Dedifferentiated amniotic fluid mesenchymal stem cell (primary cell): ENCODE measurements around the gene DMWD.
"Not testable (repeated sequence)": the region's sequence is repeated elsewhere in the genome, so short reads cannot be mapped to it uniquely, and the experiment has no call there.

Experiments
- DNase-seq: peaks from one replicate; pipeline ENCODE4 v3.0.0-alpha.2; 2016; ENCODE audit errors: extremely low spot score

Gene DMWD

GRCh38 chr19:45816236-45817009, 23.8 kb upstream of the DMWD start:
- DNase-seq: no peak

GRCh38 chr19:45815481-45816216, 23.0 kb upstream of the DMWD start:
- no peak for DNase-seq

GRCh38 chr19:45814851-45815480, 22.3 kb upstream of the DMWD start, which contains the start of gene RSPH6A:
RSPH6A (minus strand) TSS chr19:45815308; CDS start chr19:45815176, 132 bp downstream.
- no peak for DNase-seq

GRCh38 chr19:45814166-45814780, 21.6 kb upstream of the DMWD start:
- no peak for DNase-seq

GRCh38 chr19:45812297-45812696, 19.7 kb upstream of the DMWD start:
- no peak for DNase-seq

DNA sequence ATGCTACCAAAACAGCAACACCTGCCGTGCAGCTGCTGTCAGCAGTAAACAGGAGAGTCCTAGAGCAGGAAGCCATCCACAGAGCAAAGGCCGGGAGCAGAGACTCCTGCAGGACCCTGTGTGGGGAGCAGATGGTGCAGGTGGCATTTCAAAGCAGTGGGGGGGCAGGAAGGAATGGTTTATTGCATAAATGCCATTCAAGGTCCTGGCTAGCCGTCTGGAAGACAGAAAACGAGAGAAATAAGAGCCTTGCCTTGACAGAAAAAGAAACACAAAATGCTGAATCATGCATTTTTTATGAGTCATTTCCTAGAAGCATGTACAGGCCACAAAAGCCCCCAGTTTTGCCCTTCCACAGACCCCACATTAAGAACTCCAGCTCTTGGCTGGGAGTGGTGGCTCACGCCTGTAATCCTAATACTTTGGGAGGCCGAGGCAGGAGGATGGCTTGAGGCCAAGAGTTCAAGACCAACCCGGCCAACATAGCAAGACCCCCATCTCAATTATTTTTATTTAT, 17.1 kb upstream of the DMWD start:
- DNase-seq: peak; percentile 47

- no peak for DNase-seq
Measured at GRCh38 chr19:45805719-45806118, 13.1 kb upstream of the DMWD start.

- DNase-seq: no peak
Measured at GRCh38 chr19:45804959-45805230, 12.2 kb upstream of the DMWD start.

- DNase-seq: no peak
Measured at GRCh38 chr19:45804140-45804958, 11.7 kb upstream of the DMWD start.

DNA sequence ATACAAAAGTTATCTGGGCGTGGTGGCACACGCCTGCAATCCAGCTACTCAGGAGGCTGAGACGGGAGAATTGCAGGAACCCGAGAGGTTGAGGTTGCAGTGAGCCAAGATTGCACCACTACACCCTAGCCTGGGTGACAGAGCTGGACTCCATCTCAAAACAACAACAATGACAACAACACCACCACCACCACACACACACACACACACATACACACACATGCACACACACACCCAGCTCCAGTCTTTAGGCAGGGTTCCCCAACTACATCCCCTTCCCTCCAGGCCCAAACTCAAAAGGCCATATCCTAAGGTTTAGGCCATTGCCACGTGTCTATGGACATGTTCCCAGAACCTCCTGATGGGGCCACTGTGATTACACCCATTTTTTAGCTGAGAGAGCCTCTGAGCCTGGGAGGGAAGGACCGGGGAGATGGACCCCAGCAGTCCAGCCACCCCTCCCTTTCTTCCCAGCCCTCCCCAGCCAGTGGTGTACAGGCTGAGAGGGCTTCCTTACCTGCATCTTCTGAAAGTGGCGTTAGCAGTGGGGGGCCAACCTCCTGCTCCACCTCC, 9.0 kb upstream of the DMWD start:
- no peak for DNase-seq

- no peak for DNase-seq
Measured at GRCh38 chr19:45800070-45800553, 7.5 kb upstream of the DMWD start.

DNA sequence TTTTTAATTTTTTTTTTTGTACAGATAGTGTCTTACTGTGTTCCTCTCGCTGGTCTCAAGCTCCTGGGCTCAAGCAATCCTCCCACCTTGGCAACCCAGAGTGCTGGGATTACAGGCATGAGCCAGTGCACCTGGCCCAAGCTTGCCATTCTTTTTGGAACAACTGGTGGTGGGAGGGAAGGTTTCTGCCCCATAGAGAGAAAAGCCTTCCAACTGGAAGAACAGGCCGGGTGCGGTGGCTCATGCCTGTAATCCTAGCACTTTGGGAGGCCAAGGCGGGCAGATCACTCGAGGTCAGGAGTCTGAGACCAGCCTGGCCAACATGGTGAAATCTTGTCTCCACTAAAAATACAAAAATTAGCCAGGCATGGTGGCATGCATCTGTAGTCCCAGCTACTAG, 6.9 kb upstream of the DMWD start:
- not testable (repeated sequence) for DNase-seq

- DNase-seq: peak; percentile 88
Measured at GRCh38 chr19:45798995-45799517, 6.4 kb upstream of the DMWD start.

DNA sequence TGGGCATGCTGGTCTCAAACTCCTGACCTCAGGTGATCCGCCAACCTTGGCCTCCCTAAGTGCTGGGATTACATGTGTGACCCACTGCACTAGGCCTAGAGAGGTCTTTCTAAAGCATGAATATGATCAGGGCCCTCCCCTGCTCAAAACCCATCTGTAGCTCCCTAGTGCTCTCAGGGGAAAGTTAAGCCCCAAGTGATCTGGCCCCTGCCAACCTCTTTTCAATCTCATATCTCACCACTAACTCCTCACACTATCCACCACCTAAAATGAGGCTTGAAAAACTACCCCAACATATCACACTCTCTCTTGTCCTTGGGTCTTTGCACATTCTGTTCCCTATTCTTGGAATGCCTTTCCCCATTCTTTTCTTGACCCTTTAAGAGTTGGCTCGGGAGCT, 2.0 kb upstream of the DMWD start:
- no peak for DNase-seq

- DNase-seq: no peak
Measured at GRCh38 chr19:45793876-45794275, 1.2 kb upstream of the DMWD start.

DNA sequence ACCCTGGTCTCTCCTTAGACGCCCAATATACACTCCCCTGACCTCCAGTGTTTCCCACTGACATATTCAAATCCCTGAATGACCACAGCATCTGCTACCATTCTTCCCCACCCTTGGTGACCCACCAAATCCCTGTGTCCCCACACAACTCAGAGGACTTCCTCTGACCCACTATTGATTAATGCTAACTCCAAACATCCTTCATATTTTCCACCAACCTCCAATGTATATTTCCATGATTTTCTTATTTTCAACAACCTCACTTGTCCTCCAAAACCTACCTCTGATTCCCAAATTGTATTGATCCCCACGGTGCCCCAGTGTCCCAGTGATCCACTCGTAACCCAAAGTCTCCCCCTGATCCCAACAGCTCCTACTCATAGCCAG, 526 bp upstream of the DMWD start:
- no peak for DNase-seq

DNA sequence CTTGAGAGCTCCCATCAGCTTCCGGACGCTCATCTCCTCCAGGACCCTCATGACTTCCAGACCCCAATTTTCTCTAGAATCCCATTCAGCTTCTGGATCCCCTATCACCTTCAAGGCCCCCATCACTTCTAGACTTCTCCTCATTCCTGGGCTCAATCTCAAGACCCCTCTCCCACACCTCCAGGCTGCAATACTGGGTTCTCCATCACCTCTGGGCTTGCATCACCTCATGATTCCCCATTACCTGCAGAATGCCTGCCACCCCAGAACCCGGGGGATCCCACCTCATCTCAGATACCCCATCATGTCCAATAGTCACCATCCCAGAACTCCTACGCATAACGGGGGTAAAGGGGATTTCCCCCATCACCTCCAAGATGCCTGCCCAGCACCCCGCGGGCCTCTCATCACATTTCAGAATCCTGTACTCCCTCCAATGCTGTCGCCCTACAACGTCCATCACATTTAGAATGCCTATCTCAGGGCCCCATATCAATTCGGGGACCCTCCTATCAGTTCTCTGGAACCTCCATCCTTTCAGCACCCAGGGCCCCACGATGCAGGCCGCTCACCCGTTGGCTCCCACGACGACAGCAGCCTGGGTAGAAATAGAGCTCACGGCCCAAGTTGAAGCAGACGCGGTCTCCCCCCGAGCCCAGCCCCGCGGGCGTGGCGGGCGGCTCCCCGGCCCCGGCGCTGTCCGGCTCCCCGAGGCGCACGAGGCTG, 738 bp downstream of the DMWD start:
- peak; percentile 14 for DNase-seq

DNA sequence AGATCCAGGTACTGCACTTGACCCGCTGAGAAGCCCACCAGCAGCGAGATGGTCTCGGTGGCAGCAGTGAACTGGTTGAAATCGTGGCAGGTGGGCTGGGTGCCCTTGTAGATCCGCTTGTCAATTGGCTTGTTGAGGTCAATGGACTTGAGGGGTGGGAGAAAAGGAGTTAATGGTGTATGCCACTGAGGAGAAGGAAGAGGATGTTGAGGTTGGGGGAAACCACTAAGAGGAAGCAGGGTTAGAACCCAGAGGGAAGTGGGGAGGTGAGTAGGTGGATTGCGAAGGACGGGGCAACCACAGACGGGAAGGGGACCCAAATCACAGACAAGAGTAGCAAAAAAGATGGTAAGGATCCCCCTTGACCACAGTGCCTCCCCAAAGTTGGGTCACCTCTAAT, 1.7 kb downstream of the DMWD start:
- DNase-seq: no peak

DNA sequence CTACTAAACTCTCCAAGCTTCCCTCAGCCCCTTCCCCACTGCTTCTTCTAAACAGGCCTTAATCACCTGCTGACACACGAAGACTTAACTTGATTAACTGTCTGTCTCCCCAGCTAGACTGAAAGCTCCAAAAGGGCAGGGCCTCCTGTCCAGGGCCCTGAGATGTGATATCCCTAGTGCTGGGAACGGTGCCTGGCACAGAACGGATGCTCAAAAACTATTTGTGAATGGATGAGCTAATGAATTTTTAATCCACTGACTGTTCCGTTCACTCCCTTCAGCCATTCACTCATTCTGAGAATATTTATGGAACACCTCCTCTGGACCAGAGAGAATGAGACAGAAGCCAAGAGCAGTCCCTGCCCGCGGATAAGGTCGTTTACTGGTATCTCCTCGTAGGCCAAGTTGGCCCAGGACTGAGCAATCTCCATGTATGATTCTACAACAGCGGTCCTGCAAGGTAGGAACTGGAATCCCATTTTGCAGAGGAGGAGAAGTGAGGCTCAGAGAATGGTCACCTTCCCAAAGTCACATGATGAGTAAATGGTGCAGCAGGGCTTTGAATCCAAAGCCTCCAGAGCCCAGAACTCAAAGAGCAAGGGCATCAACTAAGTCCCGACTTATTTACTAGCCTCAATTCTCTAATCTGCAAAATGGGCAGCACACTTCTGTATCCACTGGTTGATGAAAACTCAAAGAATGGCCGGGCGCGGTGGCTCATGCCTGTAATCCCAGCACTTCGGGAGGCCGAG, 3.4 kb downstream of the DMWD start:
- DNase-seq: peak; percentile 12
